HG03575 (cell line): ENCODE measurements around the gene SLC5A9.
"Not testable (repeated sequence)": the region's sequence is repeated elsewhere in the genome, so short reads cannot be mapped to it uniquely, and the experiment has no call there.

Source experiments
- ATAC-seq: cut with Tn5 transposase; IDR thresholded peaks from one replicate; pipeline ENCODE4 v1.9.1; 2021; ENCODE audit not compliant: unreplicated experiment, insufficient number of reproducible peaks, low FRiP score; ENCODE audit errors: extremely low read depth

Gene SLC5A9

DNA sequence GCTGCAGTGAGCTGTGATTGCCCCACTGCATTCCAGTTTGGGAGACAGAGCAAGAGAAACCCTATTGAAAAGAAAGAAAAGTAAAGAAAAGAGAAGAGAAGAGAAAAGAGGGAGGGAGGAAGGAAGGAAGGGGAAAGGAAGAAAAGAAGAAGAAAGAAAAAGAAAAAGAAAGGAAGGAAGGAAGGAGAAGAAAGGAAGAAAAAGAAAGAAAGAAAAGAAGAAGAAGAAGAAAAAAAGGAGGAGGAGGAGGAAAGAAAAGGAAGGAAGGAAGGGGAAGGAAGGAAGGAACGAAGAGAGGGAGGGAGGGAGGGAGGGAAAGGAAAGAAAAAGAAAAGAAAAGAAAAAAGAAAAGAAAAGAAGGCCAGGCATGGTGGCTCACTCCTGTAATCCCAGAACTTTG is 10.2 kb downstream of the SLC5A9 start:
- ATAC-seq: no peak

DNA sequence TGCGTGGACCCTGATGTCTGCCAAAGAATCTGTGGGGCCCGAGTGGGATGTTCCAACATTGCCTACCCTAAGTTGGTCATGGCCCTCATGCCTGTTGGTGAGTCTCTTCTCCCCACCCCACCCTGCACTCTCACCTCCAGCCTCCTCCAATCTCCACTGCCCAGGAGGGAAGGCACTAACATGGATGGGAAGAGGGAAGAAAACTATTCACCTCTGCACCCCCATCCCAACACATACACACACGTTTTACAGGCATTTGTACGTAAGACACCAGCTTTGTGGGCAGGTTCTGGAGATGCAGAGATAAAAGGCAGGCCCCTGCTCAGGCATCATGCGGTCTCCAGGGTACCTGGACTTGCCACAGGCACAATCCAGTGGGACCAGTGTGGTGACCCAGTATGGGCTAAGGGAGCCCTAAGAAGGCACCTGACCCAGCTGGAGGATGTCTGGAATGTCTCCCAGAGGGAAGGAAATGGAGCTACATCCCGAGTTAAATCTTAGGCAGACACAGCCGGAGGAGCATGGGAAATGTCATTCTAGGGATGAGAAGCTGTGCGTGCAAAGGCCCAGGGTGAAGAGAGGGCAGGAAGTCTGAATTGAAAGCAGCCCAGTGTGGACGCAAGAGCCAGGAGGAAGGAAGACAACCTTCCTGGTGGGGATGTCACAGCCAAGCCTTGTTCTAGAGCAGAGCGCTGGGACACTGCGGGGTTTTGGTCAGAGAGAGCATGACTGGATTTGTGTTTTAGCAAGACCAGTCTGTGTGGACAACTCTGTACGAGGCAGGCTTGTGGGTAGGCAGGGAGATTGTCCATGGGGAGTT is 11.4 kb downstream of the SLC5A9 start:
- ATAC-seq: no peak

DNA sequence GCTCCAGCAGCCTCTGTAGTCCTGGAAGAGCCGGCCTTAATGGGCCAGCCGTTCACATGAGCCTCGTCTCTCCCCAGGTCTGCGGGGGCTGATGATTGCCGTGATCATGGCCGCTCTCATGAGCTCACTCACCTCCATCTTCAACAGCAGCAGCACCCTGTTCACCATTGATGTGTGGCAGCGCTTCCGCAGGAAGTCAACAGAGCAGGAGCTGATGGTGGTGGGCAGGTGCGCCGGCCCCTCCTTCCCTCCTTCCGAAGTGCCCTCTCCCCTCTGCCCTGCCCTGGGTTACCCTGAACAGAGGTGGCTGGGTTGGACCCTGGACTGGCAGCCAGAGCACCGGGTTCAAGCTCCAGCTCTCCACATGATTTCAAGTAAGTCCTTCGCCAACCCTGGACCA is 13.1 kb downstream of the SLC5A9 start:
- ATAC-seq: no peak

DNA sequence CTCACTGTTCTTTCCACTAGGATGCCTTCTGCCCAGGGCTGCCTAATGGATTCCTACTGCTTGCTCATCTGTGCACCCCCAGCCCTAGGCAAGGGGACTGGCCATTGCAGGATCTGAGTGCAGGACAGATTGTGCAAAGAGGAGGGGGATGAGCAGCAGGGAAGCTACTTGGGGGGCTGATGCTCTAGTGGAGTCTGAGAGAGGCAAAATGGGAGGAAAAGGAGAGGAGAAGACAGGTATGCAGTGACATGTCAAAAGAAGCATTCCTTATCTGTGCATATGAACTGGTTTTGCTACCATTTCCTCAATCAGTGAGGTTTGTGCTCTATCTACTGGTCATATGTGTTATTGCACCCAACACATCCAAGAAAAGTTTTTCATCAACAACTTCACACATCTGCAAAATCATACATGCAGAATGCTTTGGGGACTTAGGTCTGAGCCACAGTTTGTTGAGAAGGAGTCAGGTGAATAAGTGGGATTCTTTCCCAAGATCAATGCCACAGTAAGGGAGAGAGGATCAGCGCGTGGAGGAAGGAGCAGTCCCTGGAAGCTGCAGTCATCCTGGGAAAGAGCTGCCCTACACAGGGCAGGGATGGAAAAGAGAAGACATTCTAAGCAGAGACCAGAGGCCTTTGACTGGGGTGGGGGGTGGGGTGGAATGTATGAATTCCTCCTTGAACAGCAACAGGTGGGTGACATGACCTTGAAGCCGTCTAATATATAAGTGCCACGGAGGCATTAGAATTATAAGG is 14.4 kb downstream of the SLC5A9 start:
- ATAC-seq: no peak

DNA sequence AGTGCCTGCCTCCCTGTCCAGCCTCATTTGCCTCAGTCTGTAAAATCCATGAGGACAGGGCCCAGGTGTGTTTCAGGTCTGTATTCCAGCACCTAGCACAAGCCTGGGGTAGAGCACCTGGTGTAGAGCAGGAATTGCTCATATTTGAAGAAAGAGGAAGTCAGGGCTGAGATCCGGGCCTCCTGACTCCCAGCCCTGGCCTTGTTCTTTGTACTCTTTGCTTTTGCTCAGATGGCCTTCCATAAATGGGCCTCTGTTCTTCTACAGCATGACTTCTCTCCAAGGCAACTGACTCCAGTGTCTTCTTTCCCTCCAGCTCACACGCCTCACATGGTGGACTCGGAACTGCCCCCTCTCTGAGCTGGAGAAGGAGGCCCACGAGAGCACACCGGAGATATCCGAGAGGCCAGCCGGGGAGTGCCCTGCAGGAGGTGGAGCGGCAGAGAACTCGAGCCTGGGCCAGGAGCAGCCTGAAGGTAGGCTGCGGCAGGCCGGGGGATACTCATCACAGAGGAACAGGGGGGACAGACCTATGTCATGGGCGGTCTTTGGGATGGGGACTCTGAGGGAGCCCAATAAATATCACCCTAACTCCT is 19.7 kb downstream of the SLC5A9 start:
- no peak for ATAC-seq

DNA sequence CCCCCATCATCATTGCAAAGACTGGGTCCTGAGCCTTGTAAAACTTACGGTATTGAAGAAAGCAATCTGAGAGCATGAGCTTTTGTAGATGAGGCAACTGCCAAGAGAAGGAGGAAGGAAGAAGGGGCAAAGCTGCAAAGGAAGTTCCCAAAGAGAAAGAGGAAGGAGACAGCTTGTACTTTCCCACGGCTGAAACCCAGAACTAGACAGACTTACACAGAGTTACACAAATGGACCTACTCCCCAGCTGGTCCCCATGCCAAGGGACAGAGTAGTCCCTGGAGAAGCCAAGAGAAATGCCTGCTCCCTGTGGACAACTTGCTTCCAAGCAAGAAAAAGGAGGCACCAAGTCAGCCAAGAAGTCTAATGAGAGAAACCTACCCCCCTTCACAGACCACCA is 22.6 kb downstream of the SLC5A9 start:
- no peak for ATAC-seq

DNA sequence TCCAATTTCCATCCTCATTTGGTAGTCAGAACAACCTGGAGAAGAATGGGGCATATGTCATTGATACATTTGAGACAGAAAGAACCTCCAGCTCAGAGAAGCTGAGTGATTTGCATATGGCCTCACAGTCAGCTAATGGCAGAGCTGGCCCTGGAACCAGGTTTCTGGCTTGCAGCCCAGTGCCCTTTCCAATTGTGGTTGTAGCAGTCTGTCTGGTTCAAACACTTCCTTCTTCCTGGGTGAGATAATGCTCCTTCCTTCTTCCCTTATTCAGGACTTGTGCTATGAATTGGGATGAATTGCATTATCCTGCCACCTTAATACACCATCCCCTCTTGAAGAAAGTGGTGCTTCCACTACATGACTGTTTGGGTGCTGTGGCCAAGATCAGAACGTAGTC is 24.2 kb downstream of the SLC5A9 start:
- ATAC-seq: no peak

DNA sequence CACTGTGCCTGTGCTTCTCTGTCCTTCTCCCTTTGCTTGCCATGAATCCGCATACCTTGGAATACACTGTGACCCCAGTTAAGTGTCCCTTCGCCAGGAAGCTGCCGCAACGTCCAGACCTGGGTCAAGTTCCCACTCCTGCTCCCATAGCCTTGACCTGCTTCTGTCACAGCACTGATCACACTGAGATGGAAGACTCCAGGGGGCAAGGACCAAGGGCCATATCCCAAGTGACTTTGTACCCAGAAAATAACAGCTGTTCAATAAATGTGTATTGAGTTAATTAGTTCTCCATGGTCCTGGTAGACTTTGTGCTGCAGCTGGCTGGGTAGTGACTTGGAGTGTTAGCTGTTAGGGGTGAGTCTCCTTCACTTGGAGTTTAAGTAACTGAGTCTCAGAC is 25.8 kb downstream of the SLC5A9 start:
- no peak for ATAC-seq

DNA sequence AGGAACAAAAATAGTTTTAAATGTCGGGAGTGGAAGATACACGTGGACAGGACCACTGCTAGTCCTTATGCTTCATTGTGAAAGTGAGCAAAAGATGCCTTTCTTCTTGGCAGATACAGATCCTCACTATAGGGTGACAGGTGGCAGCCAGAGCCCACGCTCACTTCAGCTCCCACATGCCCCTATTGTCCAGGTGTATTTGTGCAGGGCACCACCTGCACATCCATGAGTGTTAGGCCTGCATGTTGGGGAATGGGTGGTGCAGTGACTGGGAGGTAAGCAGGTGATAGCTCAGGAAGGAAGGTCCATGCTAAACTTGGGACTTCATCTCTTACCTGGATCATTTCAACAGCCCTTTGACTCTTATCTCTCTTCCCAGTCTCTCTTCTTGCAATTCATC is 27.4 kb downstream of the SLC5A9 start:
- ATAC-seq: no peak

DNA sequence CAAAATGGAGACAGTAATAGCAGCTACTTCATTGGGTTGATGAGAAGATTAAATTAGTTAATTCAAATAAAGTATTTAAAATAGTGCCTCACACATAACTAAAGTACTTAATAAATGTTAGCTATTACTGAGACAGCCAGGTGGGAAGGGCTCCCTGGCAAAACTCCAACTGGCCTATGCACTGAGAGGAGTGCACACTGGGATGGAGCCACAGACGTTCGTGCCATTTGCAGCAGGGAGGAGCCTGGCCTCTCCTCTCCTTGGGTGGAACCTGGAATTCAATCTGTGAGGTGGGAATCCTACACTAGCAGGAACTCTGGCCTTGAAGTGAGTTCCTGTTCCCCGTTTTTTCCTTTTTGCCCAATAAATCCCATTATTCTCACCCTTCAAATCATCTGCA is 28.1 kb downstream of the SLC5A9 start:
- no peak for ATAC-seq

DNA sequence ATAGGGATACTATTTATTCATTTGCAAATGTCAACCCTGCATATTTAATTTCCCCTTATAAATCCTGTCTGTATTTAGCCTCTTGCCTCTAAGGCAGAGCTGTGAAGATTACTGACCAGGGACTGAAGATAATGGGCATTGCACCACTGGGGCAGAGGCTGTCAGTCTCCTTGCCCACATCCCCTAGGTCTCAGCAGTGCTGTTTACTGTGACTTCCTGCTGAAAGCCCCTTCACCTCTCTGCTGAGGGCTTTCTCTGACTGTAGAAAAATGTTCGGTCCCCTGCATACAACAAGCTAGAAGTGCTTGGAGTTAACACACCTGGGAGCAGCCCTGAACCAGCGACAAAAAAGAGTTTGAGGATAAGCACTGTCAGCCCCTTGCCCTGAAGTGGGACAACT is 28.8 kb downstream of the SLC5A9 start:
- no peak for ATAC-seq

DNA sequence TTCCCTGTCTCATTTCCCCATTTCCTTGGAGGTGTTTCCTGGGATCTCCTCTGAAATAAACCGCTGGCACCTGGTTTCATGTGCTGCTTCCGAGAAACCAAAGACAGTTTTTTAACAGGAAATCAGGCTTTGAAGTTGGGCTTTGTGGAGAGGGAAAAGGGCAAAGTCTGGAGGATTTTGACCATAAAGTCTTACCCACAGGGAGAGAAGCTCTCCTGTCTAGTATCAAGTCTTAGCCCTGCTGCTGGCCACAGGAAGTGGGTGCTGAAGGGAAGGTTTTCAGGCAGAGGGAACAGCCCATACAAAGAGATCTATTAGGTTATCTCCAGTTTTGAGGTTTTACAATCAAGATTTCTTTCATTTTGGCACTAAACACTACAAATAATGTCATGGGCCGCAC is 29.3 kb downstream of the SLC5A9 start:
- no peak for ATAC-seq

DNA sequence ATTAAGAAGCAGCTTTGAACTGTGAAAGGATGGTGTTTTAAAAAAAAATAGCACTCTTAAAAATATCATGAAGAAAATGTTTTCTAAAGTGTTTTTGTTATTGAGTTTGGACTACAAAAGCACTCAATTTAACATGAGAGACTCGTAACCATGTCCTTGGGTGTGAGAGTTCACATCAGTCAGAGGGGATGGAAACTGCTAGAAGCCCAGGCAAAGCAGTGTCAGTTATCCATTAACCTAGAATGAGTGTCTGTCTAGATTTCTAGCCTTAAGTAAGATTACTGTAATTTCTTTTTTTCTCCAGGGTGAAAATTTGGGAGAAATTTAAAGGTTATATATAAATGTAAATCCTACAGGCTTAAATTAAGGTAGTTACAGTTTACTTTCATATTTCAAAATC is 31.7 kb downstream of the SLC5A9 start:
- ATAC-seq: no peak

DNA sequence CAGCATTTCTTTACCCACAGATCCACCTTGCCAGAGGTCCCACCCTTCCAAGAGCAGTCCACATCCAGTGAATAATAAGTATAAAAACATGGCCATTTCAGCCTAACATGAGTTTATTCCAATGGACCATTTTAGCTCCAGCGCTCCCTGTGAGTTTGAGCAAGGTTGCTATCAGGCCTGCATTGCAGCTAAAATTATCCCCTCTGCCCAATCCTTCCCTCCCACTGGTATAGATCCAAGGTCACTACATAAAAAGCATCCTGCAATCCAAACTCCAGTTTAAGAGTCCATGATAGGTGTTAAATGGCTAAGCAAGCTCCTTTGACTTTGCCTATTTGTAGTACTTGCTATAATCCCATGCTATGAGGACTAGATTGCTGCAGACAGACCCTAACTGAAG is 35.6 kb downstream of the SLC5A9 start:
- ATAC-seq: no peak

DNA sequence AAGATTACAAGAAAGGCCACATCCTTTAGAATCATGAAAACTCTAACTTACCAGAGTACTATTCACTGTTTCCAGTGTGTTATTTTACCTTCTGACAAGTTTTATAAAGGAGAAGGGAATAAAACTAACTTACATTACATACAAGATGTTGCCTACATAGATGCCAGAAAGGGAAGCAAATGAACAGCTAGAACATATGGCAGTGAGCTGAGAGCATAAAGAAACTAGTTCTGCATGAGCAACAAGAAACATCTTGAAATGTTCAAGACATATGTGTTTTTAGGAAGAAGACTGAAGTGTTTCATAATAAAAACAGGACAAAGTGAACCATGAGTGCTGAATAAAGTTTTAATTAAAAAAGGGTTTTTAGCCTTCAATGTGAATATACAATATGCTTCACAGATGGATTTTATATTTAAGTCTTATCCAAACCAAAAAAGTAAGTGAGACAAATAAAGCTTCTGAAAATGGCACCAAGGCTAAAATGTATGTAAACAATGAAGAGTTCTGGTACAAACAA is 39.4 kb downstream of the SLC5A9 start:
- no peak for ATAC-seq

DNA sequence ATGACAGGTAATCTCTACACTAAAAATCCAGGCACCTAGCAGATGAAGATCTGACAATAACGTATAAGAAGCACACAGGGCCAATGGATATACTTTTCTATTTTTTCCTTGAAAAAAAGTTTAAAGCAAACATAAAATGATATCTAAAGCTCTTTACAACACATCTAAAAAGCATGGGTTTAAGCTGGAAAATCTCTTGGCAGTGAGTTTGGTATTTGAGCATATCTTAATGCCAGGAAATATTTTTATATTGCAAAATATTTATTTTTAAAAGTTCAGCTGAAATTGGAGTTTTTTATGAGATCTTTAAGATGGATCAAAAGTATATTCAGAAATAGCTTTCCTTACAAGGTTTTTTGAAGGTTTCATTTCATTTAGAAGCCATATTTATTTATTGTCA is 40.5 kb downstream of the SLC5A9 start:
- ATAC-seq: no peak

DNA sequence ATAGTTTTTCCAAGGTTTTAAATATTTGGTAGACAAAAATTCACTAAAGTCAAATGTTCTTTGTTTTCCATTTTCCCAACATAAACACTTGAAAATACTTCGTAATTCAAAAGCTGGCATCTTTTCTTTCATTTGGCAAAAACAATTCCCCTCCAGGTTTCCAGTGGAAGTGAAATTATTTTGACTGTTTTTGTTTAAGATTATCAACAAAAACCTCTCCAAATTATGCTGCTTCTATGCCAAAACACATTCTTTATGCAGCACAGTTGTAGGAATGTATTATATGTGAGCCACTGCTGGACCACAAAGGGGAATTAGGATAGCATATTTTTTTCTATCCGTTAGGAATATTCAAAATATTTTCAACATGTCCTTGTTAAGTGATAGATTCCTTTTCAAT is 44.1 kb downstream of the SLC5A9 start:
- no peak for ATAC-seq

DNA sequence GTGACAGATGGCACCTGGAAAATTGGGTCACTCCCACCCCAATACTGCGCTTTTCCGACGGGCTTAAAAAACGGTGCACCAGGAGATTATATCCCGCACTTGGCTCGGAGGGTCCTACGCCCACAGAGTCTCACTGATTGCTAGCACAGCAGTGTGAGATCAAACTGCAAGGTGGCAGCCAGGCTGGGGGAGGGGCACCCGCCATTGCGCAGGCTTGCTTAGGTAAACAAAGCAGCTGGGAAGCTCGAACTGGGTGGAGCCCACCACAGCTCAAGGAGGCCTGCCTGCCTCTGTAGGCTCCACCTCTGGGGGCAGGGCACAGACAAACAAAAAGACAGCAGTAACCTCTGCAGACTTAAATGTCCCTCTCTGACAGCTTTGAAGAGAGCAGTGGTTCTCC is 54.9 kb downstream of the SLC5A9 start:
- ATAC-seq: not testable (repeated sequence)

DNA sequence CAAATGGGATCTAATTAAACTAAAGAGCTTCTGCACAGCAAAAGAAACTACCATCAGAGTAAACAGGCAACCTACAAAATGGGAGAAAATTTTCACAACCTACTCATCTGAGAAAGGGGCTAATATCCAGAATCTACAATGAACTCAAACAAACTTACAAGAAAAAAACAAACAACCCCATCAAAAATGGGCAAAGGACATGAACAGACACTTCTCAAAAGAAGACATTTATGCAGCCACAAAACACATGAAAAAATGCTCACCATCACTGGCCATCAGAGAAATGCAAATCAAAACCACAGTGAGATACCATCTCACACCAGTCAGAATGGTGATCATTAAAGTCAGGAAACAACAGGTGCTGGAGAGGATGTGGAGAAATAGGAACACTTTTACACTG is 59.8 kb downstream of the SLC5A9 start:
- ATAC-seq: not testable (repeated sequence)
